CD14-positive monocyte (primary cell): ENCODE results near the gene PKHD1. TPM values are rescaled to one million over a fixed set of nuclear protein-coding genes. Genes with fewer than 3 reads are reported as not detected.

ENCODE experiments used
- DNase-seq, 3 donors: peaks; one replicate each; pipeline ENCODE4 v3.0.0-alpha.2; 2011 to 2022
- H2AFZ ChIP-seq: 2 replicates; pipeline ENCODE4 v1.6.0; 2012; ENCODE audit warnings: mild to moderate bottlenecking, low read depth, low read length, inconsistent platforms; ENCODE audit not compliant: insufficient read depth, poor library complexity, severe bottlenecking
- H3K27ac ChIP-seq, 2 donors: 1 replicate in 1 of 2; 2 replicates in 1 of 2; pipeline ENCODE4 v1.5.1; 2012 to 2013; ENCODE audit warnings: low read length in 2 of 2, control low read depth in 1 of 2, inconsistent platforms in 1 of 2, low read depth in 1 of 2, mild to moderate bottlenecking in 1 of 2
- H3K27me3 ChIP-seq, 2 donors: one replicate each; pipeline versions ENCODE4 v1.6.0 to v1.6.1; 2011 to 2013; ENCODE audit warnings: low read length in 2 of 2; ENCODE audit not compliant: control insufficient read depth in 2 of 2, insufficient read depth in 2 of 2
- H3K36me3 ChIP-seq, 2 donors: replicated peaks in 1 of 2; 1 replicate in 1 of 2; 2 replicates in 1 of 2; pipeline versions ENCODE4 v1.5.1 to v1.6.1; 2012 to 2013; ENCODE audit warnings: low read length in 2 of 2, control low read depth in 1 of 2, inconsistent platforms in 1 of 2, mild to moderate bottlenecking in 1 of 2; ENCODE audit not compliant: insufficient read depth in 2 of 2, control insufficient read depth in 1 of 2
- H3K4me1 ChIP-seq, 2 donors: 1 replicate in 1 of 2; 2 replicates in 1 of 2; pipeline versions ENCODE4 v1.5.1 to v1.6.1; 2012 to 2013; ENCODE audit warnings: low read length in 2 of 2, control low read depth in 1 of 2, inconsistent platforms in 1 of 2, mild to moderate bottlenecking in 1 of 2, moderate library complexity in 1 of 2; ENCODE audit not compliant: insufficient read depth in 2 of 2, control insufficient read depth in 1 of 2
- H3K4me2 ChIP-seq: replicated peaks from 2 replicates; pipeline ENCODE3; 2012; ENCODE audit warnings: low read length, moderate library complexity, mild to moderate bottlenecking; ENCODE audit not compliant: poor library complexity, severe bottlenecking; ENCODE audit errors: extremely low read depth
- H3K4me3 ChIP-seq, 3 experiments: fragments of 200-600 bp in 1 of 3; sonication (generic) in 1 of 3; replicated peaks in 1 of 3; 1 replicate in 2 of 3; 2 replicates in 1 of 3; pipeline ENCODE4 v1.5.1; 2011 to 2013; ENCODE audit warnings: low read length in 3 of 3, mild to moderate bottlenecking in 3 of 3, control low read depth in 2 of 3, low read depth in 2 of 3, inconsistent platforms in 1 of 3, moderate library complexity in 1 of 3
- H3K79me2 ChIP-seq: 2 replicates; pipeline ENCODE4 v1.6.0; 2012; ENCODE audit warnings: mild to moderate bottlenecking, control low read depth, inconsistent platforms, low read length, moderate library complexity; ENCODE audit not compliant: insufficient read depth
- H3K9ac ChIP-seq: 2 replicates; pipeline ENCODE4 v1.6.0; 2017; ENCODE audit warnings: low read length, mild to moderate bottlenecking; ENCODE audit not compliant: insufficient read depth, poor library complexity, severe bottlenecking
- H3K9me3 ChIP-seq, 2 donors: replicated peaks in 1 of 2; 1 replicate in 1 of 2; 2 replicates in 1 of 2; pipeline versions ENCODE4 v1.5.1 to v1.6.1; 2012 to 2013; ENCODE audit warnings: low read length in 2 of 2, control low read depth in 1 of 2; ENCODE audit not compliant: control insufficient read depth in 1 of 2, insufficient read depth in 1 of 2
- H4K20me1 ChIP-seq: 2 replicates; pipeline ENCODE4 v1.6.0; 2012; ENCODE audit warnings: mild to moderate bottlenecking, low read length, control low read depth, moderate library complexity; ENCODE audit not compliant: insufficient read depth
- H3K27ac Mint-ChIP-seq, 7 donors: one replicate each; pipeline ENCODE4 v1.8.0; 2020; ENCODE audit warnings: mild to moderate bottlenecking in 7 of 7, mixed read lengths in 7 of 7, moderate library complexity in 6 of 7, inconsistent platforms in 2 of 7
- H3K27me3 Mint-ChIP-seq, 3 donors: one replicate each; pipeline ENCODE4 v1.8.0; 2021 to 2022; ENCODE audit warnings: low read depth in 3 of 3, mild to moderate bottlenecking in 3 of 3, mixed read lengths in 3 of 3, moderate library complexity in 3 of 3, inconsistent platforms in 1 of 3
- H3K36me3 Mint-ChIP-seq, 2 donors: one replicate each; pipeline ENCODE4 v1.8.0; 2020; ENCODE audit warnings: mixed read lengths in 2 of 2, inconsistent platforms in 1 of 2, mild to moderate bottlenecking in 1 of 2
- H3K4me1 Mint-ChIP-seq: one replicate; pipeline ENCODE4 v1.8.0; 2020; ENCODE audit warnings: mild to moderate bottlenecking, mixed read lengths
- H3K4me3 Mint-ChIP-seq, 2 donors: one replicate each; pipeline ENCODE4 v1.8.0; 2020; ENCODE audit warnings: mild to moderate bottlenecking in 2 of 2, mixed read lengths in 2 of 2, moderate library complexity in 1 of 2
- H3K9me3 Mint-ChIP-seq, 7 donors: one replicate each; pipeline ENCODE4 v1.8.0; 2020 to 2022; ENCODE audit warnings: mixed read lengths in 7 of 7, mild to moderate bottlenecking in 6 of 7, moderate library complexity in 6 of 7, inconsistent platforms in 2 of 7
- WGBS: methylation state at CpG from one replicate; pipeline ENCODE4 v1.1.5; 2013; ENCODE audit warnings: missing lambda C conversion rate; ENCODE audit not compliant: insufficient coverage; 5-methylcytosine and 5-hydroxymethylcytosine counted together
- intact Hi-C, 2 donors: fragments of 100-400 bp; cut with micrococcal nuclease; formaldehyde crosslinking; loops; one replicate each; pipeline versions ENCODE4 v1.15.0 to v1.15.1; 2023
- polyA plus RNA-seq, 3 donors: library from polyadenylated mRNA; depleted of rRNA in 1 of 3; unstranded in 2 of 3; stranded (reverse) in 1 of 3; fragments of 300-500 nt in 2 of 3; fragments of >200 nt in 1 of 3; fragmentation: Illumina TruSeq in 2 of 3; gene quantifications; 1 replicate in 2 of 3; 2 replicates in 1 of 3; pipeline ENCODE4 v1.2.3, GENCODE V29; 2012 to 2021
- TF ChIP-seq, protein P1 (sequence below): fragments of 200-600 bp; IDR thresholded peaks from one replicate; pipeline ENCODE4 v1.8.0; 2022; ENCODE audit warnings: antibody characterized with exemption, mild to moderate bottlenecking

Gene PKHD1
- polyA plus RNA-seq, 3 donors, result not detected

DNA sequence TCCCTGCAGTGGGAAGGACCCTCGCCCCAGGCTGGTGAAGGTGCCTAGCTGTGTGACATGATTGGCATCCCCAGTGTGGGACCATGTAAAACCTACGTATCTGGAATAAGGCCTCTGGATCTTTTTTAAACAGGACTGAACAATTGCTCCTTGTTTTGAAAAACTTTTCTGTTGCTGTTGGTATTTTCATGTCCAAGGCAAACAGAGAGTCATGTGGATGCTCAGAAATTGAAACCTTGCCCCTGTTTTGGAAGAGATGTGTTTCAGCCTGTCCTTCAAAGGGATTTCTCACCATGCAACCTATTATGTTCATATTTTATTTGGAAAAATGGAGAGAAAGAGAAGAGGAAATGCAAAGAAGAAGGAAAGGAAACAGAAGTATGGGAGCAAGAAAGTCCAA lies 362.3 kb downstream of the PKHD1 start:
- Histone ChIP-seq H3K9me3 (no peaks in the 10 kb centered on the region), H3K4me1 (no peaks in the 10 kb centered on the region), H3K4me3 (no peak overlapping the region), H3K27me3 (no peaks in the 10 kb centered on the region), H3K9ac (no peak overlapping the region), H4K20me1 (no peaks in the 10 kb centered on the region), H3K36me3 (no peaks in the 10 kb centered on the region), H2AFZ (no peak overlapping the region), H3K4me2 (no peak overlapping the region), H3K79me2 (no peaks in the 10 kb centered on the region), H3K27ac (no peak overlapping the region)
- WGBS, result 76% methylated on average over 2 of the region's 2 CpGs
- Mint-ChIP-seq H3K36me3 (no peaks in the 10 kb centered on the region), H3K9me3 (peaks cover 0 to 2% (median 0%) of the 10 kb centered on the region in 7 donors), H3K27ac (no peak overlapping the region), H3K27me3 (no peaks in the 10 kb centered on the region), H3K4me1 (no peaks in the 10 kb centered on the region), H3K4me3 (no peak overlapping the region)
- intact Hi-C loops, result no loop called here
- no peak for DNase-seq
- TF ChIP-seq, protein P1, sequence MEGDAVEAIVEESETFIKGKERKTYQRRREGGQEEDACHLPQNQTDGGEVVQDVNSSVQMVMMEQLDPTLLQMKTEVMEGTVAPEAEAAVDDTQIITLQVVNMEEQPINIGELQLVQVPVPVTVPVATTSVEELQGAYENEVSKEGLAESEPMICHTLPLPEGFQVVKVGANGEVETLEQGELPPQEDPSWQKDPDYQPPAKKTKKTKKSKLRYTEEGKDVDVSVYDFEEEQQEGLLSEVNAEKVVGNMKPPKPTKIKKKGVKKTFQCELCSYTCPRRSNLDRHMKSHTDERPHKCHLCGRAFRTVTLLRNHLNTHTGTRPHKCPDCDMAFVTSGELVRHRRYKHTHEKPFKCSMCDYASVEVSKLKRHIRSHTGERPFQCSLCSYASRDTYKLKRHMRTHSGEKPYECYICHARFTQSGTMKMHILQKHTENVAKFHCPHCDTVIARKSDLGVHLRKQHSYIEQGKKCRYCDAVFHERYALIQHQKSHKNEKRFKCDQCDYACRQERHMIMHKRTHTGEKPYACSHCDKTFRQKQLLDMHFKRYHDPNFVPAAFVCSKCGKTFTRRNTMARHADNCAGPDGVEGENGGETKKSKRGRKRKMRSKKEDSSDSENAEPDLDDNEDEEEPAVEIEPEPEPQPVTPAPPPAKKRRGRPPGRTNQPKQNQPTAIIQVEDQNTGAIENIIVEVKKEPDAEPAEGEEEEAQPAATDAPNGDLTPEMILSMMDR, result no peak

GRCh38 chr6:51720327-51720726 lies 367.1 kb downstream of the PKHD1 start:
- Histone ChIP-seq H3K4me1 (no peaks in the 10 kb centered on the region), H3K27me3 (no peaks in the 10 kb centered on the region), H3K36me3 (no peaks in the 10 kb centered on the region), H3K9ac (no peak overlapping the region), H2AFZ (no peak overlapping the region), H3K79me2 (no peaks in the 10 kb centered on the region), H4K20me1 (no peaks in the 10 kb centered on the region), H3K27ac (no peak overlapping the region), H3K9me3 (no peaks in the 10 kb centered on the region), H3K4me3 (no peak overlapping the region), H3K4me2 (no peak overlapping the region)
- H3K4me1 Mint-ChIP-seq, result no peaks in the 10 kb centered on the region
- TF ChIP-seq, protein P1, result no peak
- WGBS, result no CpG with 5 or more reads among the region's 3 CpGs
- H3K4me3 Mint-ChIP-seq, result no peak overlapping the region
- intact Hi-C loops, result no loop called here
- no peaks in the 10 kb centered on the region for H3K9me3 Mint-ChIP-seq
- H3K27me3 Mint-ChIP-seq, result no peaks in the 10 kb centered on the region
- H3K36me3 Mint-ChIP-seq, result no peaks in the 10 kb centered on the region
- no peak overlapping the region for H3K27ac Mint-ChIP-seq
- no peak for DNase-seq
